22Rv1 (cell line): ENCODE data around the gene IL26.

Source experiments
- H3K27ac ChIP-seq: fragments of 450-650 bp; 2 replicates; pipeline ENCODE4 v1.5.1; 2017
- CTCF ChIP-seq: fragments of 450-650 bp; IDR thresholded peaks from 2 replicates; pipeline ENCODE4 v1.5.1; 2017; ENCODE audit warnings: mild to moderate bottlenecking
- ZFX ChIP-seq: fragments of 450-650 bp; IDR thresholded peaks from 2 replicates; pipeline ENCODE4 v1.6.1; 2017; ENCODE audit warnings: antibody characterized with exemption, borderline replicate concordance

The IL26 gene

GRCh38 chr12:68199127-68199526 is 26.5 kb downstream of the IL26 start:
- TF ChIP-seq CTCF (no peak), ZFX (no peak)
- no peak overlapping the region for H3K27ac ChIP-seq

- TF ChIP-seq ZFX = no peak
- no peak for TF ChIP-seq CTCF
- H3K27ac ChIP-seq = no peak overlapping the region
Observed at GRCh38 chr12:68198507-68199086, 27.0 kb downstream of the IL26 start.

- TF ChIP-seq ZFX (no peak), CTCF (no peak)
- no peak overlapping the region for H3K27ac ChIP-seq
Observed at GRCh38 chr12:68190301-68190700, 35.3 kb downstream of the IL26 start.

- no peak for TF ChIP-seq CTCF
- TF ChIP-seq ZFX = no peak
- H3K27ac ChIP-seq = no peak overlapping the region
Observed at GRCh38 chr12:68189821-68190242, 35.8 kb downstream of the IL26 start.

GRCh38 chr12:68185598-68185997 is 40.0 kb downstream of the IL26 start:
- no peak overlapping the region for H3K27ac ChIP-seq
- TF ChIP-seq CTCF (no peak; the same call in 1 of the 2 replicates), ZFX (no peak)

- H3K27ac ChIP-seq = no peak overlapping the region
- no peak for TF ChIP-seq ZFX
- TF ChIP-seq CTCF = no peak
Observed at GRCh38 chr12:68180792-68181744, 44.5 kb downstream of the IL26 start.

GRCh38 chr12:68178774-68179439 is 46.7 kb downstream of the IL26 start:
- no peak overlapping the region for H3K27ac ChIP-seq
- no peak for TF ChIP-seq ZFX
- TF ChIP-seq CTCF = no peak
